Keratinocyte (primary cell): ENCODE data around the gene TIMM10B. TPM values are rescaled to one million over a fixed set of nuclear protein-coding genes. Genes with fewer than 3 reads are reported as not detected.
A peak's percentile ranks its signal among the peaks of the same experiment; 100 is the strongest.

Experiments used
- DNase-seq: peaks from one replicate; pipeline ENCODE4 v3.0.0-alpha.2; 2011; ENCODE audit warnings: low read depth, missing footprints, low spot score
- FAIRE-seq: peaks from 2 replicates; lab custom pipeline; 2011; peaks lifted over from hg19 to GRCh38; lab: Jason Lieb, UNC
- H2AFZ ChIP-seq: 2 replicates; pipeline ENCODE4 v1.6.0; 2012; ENCODE audit warnings: low read length, control low read depth, inconsistent platforms; ENCODE audit not compliant: control insufficient read depth
- H3K27ac ChIP-seq: 2 replicates; pipeline ENCODE4 v1.5.1; 2011; ENCODE audit warnings: low read length; ENCODE audit not compliant: control insufficient read depth, insufficient read depth
- H3K27me3 ChIP-seq: 3 replicates; pipeline ENCODE4 v1.6.0; 2011; ENCODE audit warnings: low read length; ENCODE audit not compliant: control insufficient read depth, insufficient read depth; ENCODE audit errors: extremely low read depth
- H3K36me3 ChIP-seq, 2 experiments: 2 replicates in 1 of 2; 3 replicates in 1 of 2; pipeline ENCODE4 v1.5.1; 2011; ENCODE audit warnings: low read length in 2 of 2, mild to moderate bottlenecking in 1 of 2; ENCODE audit not compliant: control insufficient read depth in 2 of 2, insufficient read depth in 2 of 2; ENCODE audit errors: extremely low read depth in 1 of 2
- H3K4me1 ChIP-seq: 3 replicates; pipeline ENCODE4 v1.5.1; 2011; ENCODE audit warnings: low read length; ENCODE audit not compliant: control insufficient read depth, insufficient read depth; ENCODE audit errors: extremely low read depth
- H3K4me2 ChIP-seq: 3 replicates; pipeline ENCODE4 v1.6.0; 2011; ENCODE audit warnings: low read depth, low read length; ENCODE audit not compliant: control insufficient read depth, insufficient read depth; ENCODE audit errors: extremely low read depth
- H3K4me3 ChIP-seq, 3 experiments: fragments of 200-600 bp in 1 of 3; sonication (generic) in 1 of 3; 2 replicates in 2 of 3; 3 replicates in 1 of 3; pipeline ENCODE4 v1.5.1; 2011 to 2016; ENCODE audit warnings: low read length in 3 of 3, mild to moderate bottlenecking in 3 of 3, control low read depth in 2 of 3, inconsistent platforms in 1 of 3, low read depth in 1 of 3, mixed read lengths in 1 of 3, mixed run types in 1 of 3, moderate library complexity in 1 of 3; ENCODE audit not compliant: control insufficient read depth in 2 of 3, insufficient read depth in 2 of 3; ENCODE audit errors: extremely low read depth in 1 of 3
- H3K79me2 ChIP-seq: 2 replicates; pipeline ENCODE4 v1.6.0; 2012; ENCODE audit warnings: low read length; ENCODE audit not compliant: control insufficient read depth, insufficient read depth
- H3K9ac ChIP-seq: 3 replicates; pipeline ENCODE4 v1.6.0; 2011; ENCODE audit warnings: low read length; ENCODE audit not compliant: control insufficient read depth, insufficient read depth; ENCODE audit errors: extremely low read depth
- H3K9me1 ChIP-seq: 3 replicates; pipeline ENCODE4 v1.6.0; 2011; ENCODE audit warnings: low read length; ENCODE audit not compliant: control insufficient read depth, insufficient read depth; ENCODE audit errors: extremely low read depth
- H3K9me3 ChIP-seq: 2 replicates; pipeline ENCODE4 v1.5.1; 2012; ENCODE audit warnings: low read depth, low read length; ENCODE audit not compliant: control insufficient read depth
- H4K20me1 ChIP-seq: 3 replicates; pipeline ENCODE4 v1.6.0; 2011; ENCODE audit warnings: low read length; ENCODE audit not compliant: control insufficient read depth, insufficient read depth; ENCODE audit errors: extremely low read depth
- EZH2 ChIP-seq: IDR thresholded peaks from one replicate; pipeline ENCODE4 v1.6.1; 2012; ENCODE audit warnings: inconsistent platforms, mild to moderate bottlenecking, low read length, moderate library complexity
- dilution Hi-C: fragments of 300-500 bp; cut with MboI; formaldehyde crosslinking; loops from one replicate; pipeline ENCODE4 v1.7.0; 2020; ENCODE audit warnings: low sequenced_read_pairs; ENCODE audit not compliant: extremely low pct_ligation_motif_present
- polyA plus RNA-seq, 5 experiments: library from polyadenylated mRNA; depleted of rRNA in 3 of 5; stranded (reverse) in 3 of 5; stranded (forward) in 1 of 5; unstranded in 1 of 5; fragments of >200 nt; gene quantifications; 1 replicate in 1 of 5; 2 replicates in 3 of 5; 3 replicates in 1 of 5; pipeline versions ENCODE4 v1.2.1 to v1.2.3, GENCODE V29; 2011 to 2012; ENCODE audit warnings: missing spikeins in 2 of 5, low read depth in 1 of 5, low replicate concordance in 1 of 5
- TF ChIP-seq, protein P1 (sequence below), 3 experiments: IDR thresholded peaks in 1 of 3; conservative IDR thresholded peaks in 1 of 3; optimal IDR thresholded peaks in 1 of 3; 2 replicates in 2 of 3; 3 replicates in 1 of 3; pipeline versions ENCODE3 to v1.5.1; 2011; ENCODE audit warnings: low read length in 3 of 3, mild to moderate bottlenecking in 3 of 3, moderate library complexity in 2 of 3, control low read depth in 1 of 3, inconsistent platforms in 1 of 3; ENCODE audit not compliant: insufficient read depth in 2 of 3; ENCODE audit errors: extremely low read depth in 1 of 3

Gene TIMM10B
- polyA plus RNA-seq, 1 donor (not counting 4 experiments of a cell fraction or from before 2014, with no cell fraction given): 34.1 TPM

DNA sequence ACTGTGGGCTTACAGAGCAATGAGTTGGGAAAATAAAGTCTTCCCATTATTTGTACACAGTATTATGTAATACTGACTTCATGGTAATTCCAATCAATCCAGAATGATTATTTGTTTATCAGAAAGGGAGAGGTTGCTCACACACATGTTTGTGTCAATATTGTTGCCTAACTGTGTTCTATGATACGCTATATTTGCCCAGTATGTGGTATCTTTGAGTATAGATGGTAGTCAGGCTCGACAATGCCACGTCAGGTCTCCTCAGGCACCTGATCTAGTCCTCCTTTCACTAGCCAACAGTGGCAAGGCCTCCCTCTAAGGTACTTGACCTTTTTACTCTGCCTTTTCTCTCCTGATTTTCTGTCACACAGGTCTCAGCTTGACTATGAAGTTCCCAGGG, 21.1 kb downstream of the TIMM10B start:
- TF ChIP-seq EZH2: no peak
- TF ChIP-seq, protein P1, sequence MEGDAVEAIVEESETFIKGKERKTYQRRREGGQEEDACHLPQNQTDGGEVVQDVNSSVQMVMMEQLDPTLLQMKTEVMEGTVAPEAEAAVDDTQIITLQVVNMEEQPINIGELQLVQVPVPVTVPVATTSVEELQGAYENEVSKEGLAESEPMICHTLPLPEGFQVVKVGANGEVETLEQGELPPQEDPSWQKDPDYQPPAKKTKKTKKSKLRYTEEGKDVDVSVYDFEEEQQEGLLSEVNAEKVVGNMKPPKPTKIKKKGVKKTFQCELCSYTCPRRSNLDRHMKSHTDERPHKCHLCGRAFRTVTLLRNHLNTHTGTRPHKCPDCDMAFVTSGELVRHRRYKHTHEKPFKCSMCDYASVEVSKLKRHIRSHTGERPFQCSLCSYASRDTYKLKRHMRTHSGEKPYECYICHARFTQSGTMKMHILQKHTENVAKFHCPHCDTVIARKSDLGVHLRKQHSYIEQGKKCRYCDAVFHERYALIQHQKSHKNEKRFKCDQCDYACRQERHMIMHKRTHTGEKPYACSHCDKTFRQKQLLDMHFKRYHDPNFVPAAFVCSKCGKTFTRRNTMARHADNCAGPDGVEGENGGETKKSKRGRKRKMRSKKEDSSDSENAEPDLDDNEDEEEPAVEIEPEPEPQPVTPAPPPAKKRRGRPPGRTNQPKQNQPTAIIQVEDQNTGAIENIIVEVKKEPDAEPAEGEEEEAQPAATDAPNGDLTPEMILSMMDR (optimal IDR thresholded peaks at IDR 0.05 in 1 of 3, IDR thresholded peaks at IDR 0.05 in 1 of 3, conservative IDR thresholded peaks at IDR 0.05 in 1 of 3; ENCODE audit: extremely low read depth in 1 of 3, insufficient read depth in 2 of 3, low read length in 3 of 3): no peak

GRCh38 chr11:6504166-6504565, 22.9 kb downstream of the TIMM10B start:
- H3K4me1 ChIP-seq: peaks cover 7% of the 10 kb centered on the region
- H3K9me3 ChIP-seq: no peaks in the 10 kb centered on the region
- H3K27ac ChIP-seq: peak overlapping the region; percentile 5
- TF ChIP-seq, protein P1 (optimal IDR thresholded peaks at IDR 0.05 in 1 of 3, IDR thresholded peaks at IDR 0.05 in 1 of 3, conservative IDR thresholded peaks at IDR 0.05 in 1 of 3; ENCODE audit: extremely low read depth in 1 of 3, insufficient read depth in 2 of 3, low read length in 3 of 3): no peak
- TF ChIP-seq EZH2: no peak
- H2AFZ ChIP-seq: no peak overlapping the region
- FAIRE-seq: no peak
- no peak overlapping the region for H3K4me2 ChIP-seq
- peaks cover 2 to 5% of the 10 kb centered on the region in 2 experiments for H3K36me3 ChIP-seq
- no peak overlapping the region for H3K4me3 ChIP-seq
- H3K79me2 ChIP-seq: no peaks in the 10 kb centered on the region
- no peak for DNase-seq
- dilution Hi-C loops: no loop called here
- no peaks in the 10 kb centered on the region for H3K27me3 ChIP-seq
- H4K20me1 ChIP-seq: no peaks in the 10 kb centered on the region
- H3K9ac ChIP-seq: no peak overlapping the region
- no peaks in the 10 kb centered on the region for H3K9me1 ChIP-seq

More for the DNA sequence above, 21.1 kb downstream of the TIMM10B start:
- H3K9ac ChIP-seq: no peak overlapping the region
- no peak overlapping the region for H3K27ac ChIP-seq
- no peak overlapping the region for H2AFZ ChIP-seq
- DNase-seq (no peak), FAIRE-seq (no peak)
- no peak overlapping the region for H3K4me2 ChIP-seq
- H3K36me3 ChIP-seq: peaks cover 2 to 13% of the 10 kb centered on the region in 2 experiments
- no peaks in the 10 kb centered on the region for H3K9me1 ChIP-seq
- no peaks in the 10 kb centered on the region for H4K20me1 ChIP-seq
- no peaks in the 10 kb centered on the region for H3K79me2 ChIP-seq
- dilution Hi-C loops: no loop called here
- H3K4me3 ChIP-seq: no peak overlapping the region
- H3K9me3 ChIP-seq: no peaks in the 10 kb centered on the region
- H3K27me3 ChIP-seq: no peaks in the 10 kb centered on the region
- peaks cover 7% of the 10 kb centered on the region for H3K4me1 ChIP-seq
